ENCODE data around the gene PLA2G2F. TPM values are rescaled to one million over a fixed set of nuclear protein-coding genes. Genes with fewer than 3 reads are reported as not detected.

The PLA2G2F gene
- total RNA-seq, 2 experiments from 2014 or later: not detected

GRCh38 chr1:20167126-20167525 lies 28.0 kb downstream of the PLA2G2F start:
- H3K4me1 Mint-ChIP-seq (ENCODE audit: low read depth): peaks cover 8% of the 10 kb centered on the region
- ATAC-seq (no peak), DNase-seq (no peak)
- POLR2A ChIA-PET: interaction anchor here (2.0 kb wide), 1 partner anchor 11 kb away, joined by 6 read pairs; no protein-coding TSS in a partner anchor
- peaks cover 12% of the 10 kb centered on the region for H3K27me3 Mint-ChIP-seq (ENCODE audit: low read depth)
- peaks cover 5% of the 10 kb centered on the region for H3K9me3 Mint-ChIP-seq (ENCODE audit: insufficient read depth)
- CTCF ChIA-PET: interaction anchor here (0.6 to 5.3 kb wide), 4 partner anchors 27 to 328 kb away, joined by 3 to 61 read pairs (median 5); no protein-coding TSS in a partner anchor
- no peak overlapping the region for H3K4me3 Mint-ChIP-seq
- peaks cover 5% of the 10 kb centered on the region for H3K36me3 Mint-ChIP-seq (ENCODE audit: low read depth)
- no peak overlapping the region for H3K27ac Mint-ChIP-seq

DNA sequence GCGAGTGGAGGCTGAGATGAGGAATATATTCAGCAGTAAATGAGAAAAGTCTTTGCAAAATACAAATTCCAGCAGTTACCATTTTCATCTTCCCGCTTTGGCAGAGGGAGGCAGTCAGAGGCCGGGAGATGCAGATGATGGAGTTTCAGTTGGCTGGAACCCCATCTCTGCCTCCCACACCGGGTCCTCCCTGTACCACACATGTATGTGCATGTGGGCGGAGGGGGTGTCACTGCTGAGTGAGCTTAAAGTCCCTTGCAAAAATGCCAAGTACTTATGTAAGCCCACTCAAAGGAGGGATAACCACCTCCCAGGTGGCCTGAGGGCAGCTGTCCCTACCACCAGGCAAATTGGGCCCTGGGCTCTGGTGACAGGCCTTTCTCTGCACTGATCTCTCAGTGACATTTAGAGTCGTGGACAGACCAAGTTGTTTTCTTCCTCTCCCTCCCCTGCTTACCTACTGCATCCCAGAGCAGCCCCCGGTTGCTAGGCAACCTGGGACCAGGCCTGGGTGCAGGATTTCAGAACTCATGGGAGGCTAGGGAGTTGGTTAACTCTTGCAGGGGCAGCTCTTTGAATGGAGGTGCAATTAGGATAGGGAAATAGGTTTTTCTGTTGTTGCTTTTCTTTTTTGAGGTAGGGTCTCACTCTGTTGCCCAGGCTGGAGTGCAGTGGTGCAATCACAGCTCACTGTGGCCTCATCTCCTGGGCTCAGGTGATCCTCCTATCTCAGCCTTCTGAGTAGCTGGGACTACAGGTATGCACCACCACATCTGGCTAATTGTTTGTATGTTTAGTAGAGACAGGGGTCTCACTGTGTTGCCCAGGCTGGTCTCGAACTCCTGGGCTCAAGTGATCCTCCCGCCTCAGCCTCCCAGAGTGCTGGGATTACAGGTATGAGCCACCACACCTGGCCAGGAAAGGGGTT lies 29.7 kb downstream of the PLA2G2F start:
- DNase-seq (no peak), ATAC-seq (no peak)
- H3K9me3 Mint-ChIP-seq (ENCODE audit: insufficient read depth): no peaks in the 10 kb centered on the region
- peaks cover 12% of the 10 kb centered on the region for H3K27me3 Mint-ChIP-seq (ENCODE audit: low read depth)
- peaks cover 11% of the 10 kb centered on the region for H3K4me1 Mint-ChIP-seq (ENCODE audit: low read depth)
- CTCF ChIA-PET: interaction anchor here (1.1 to 1.7 kb wide), 5 partner anchors 13 to 44 kb away, joined by 3 to 4 read pairs (median 3); no protein-coding TSS in a partner anchor
- H3K4me3 Mint-ChIP-seq: no peak overlapping the region
- POLR2A ChIA-PET: interaction anchor here (0.6 kb wide), 1 partner anchor 489 kb away, joined by 4 read pairs; no protein-coding TSS in a partner anchor
- no peak overlapping the region for H3K27ac Mint-ChIP-seq
- H3K36me3 Mint-ChIP-seq (ENCODE audit: low read depth): no peaks in the 10 kb centered on the region

DNA sequence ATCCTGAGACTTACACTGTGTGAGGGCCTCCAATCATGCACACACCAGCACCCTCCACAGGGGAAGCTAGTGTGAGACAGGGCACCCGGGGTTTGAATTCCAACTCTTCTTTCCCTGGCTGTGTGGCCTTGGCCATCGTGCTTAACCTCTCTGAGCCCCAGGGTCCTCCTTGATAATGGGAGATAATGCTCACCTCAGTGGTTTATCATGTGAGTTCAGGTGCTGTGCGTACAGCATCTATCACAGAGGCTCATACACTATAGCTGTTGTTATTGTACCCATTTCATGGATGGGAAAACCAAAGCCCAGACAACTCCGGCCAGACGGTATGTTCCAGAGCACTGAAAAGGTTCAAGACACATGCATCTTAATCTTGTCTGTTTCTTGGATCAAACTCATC lies 30.8 kb downstream of the PLA2G2F start:
- H3K36me3 Mint-ChIP-seq (ENCODE audit: low read depth): no peaks in the 10 kb centered on the region
- ATAC-seq (no peak), DNase-seq (no peak)
- H3K27me3 Mint-ChIP-seq (ENCODE audit: low read depth): peaks cover 8% of the 10 kb centered on the region
- CTCF ChIA-PET: interaction anchor here (1.1 to 1.6 kb wide), 3 partner anchors 17 to 43 kb away, joined by 3 to 4 read pairs (median 3); no protein-coding TSS in a partner anchor
- no peaks in the 10 kb centered on the region for H3K9me3 Mint-ChIP-seq (ENCODE audit: insufficient read depth)
- no peak overlapping the region for H3K27ac Mint-ChIP-seq
- H3K4me1 Mint-ChIP-seq (ENCODE audit: low read depth): peaks cover 13% of the 10 kb centered on the region
- POLR2A ChIA-PET: no interaction called here
- no peak overlapping the region for H3K4me3 Mint-ChIP-seq

- DNase-seq (no peak), ATAC-seq (no peak)
- H3K4me3 Mint-ChIP-seq: no peak overlapping the region
- H3K27ac Mint-ChIP-seq: no peak overlapping the region
- H3K27me3 Mint-ChIP-seq (ENCODE audit: low read depth): no peaks in the 10 kb centered on the region
- H3K9me3 Mint-ChIP-seq (ENCODE audit: insufficient read depth): no peaks in the 10 kb centered on the region
- no peaks in the 10 kb centered on the region for H3K36me3 Mint-ChIP-seq (ENCODE audit: low read depth)
- H3K4me1 Mint-ChIP-seq (ENCODE audit: low read depth): peaks cover 19% of the 10 kb centered on the region
- CTCF ChIA-PET: interaction anchor here (0.6 to 2.2 kb wide), 4 partner anchors 15 to 24 kb away, joined by 3 to 6 read pairs (median 5); no protein-coding TSS in a partner anchor
- POLR2A ChIA-PET: interaction anchor here (0.9 to 1.3 kb wide), 2 partner anchors 9 to 22 kb away, joined by 3 read pairs; no protein-coding TSS in a partner anchor
Observed at GRCh38 chr1:20172033-20172590, 33.0 kb downstream of the PLA2G2F start.

- Mint-ChIP-seq H3K9me3 (ENCODE audit: insufficient read depth) (no peaks in the 10 kb centered on the region), H3K4me3 (no peak overlapping the region), H3K36me3 (ENCODE audit: low read depth) (no peaks in the 10 kb centered on the region), H3K27ac (peak overlapping the region; percentile 8), H3K27me3 (ENCODE audit: low read depth) (peaks cover 15% of the 10 kb centered on the region), H3K4me1 (ENCODE audit: low read depth) (peaks cover 19% of the 10 kb centered on the region)
- POLR2A ChIA-PET: no interaction called here
- DNase-seq: no peak
- CTCF ChIA-PET: no interaction called here
- no peak for ATAC-seq
Observed at GRCh38 chr1:20174937-20175666, 36.0 kb downstream of the PLA2G2F start.

DNA sequence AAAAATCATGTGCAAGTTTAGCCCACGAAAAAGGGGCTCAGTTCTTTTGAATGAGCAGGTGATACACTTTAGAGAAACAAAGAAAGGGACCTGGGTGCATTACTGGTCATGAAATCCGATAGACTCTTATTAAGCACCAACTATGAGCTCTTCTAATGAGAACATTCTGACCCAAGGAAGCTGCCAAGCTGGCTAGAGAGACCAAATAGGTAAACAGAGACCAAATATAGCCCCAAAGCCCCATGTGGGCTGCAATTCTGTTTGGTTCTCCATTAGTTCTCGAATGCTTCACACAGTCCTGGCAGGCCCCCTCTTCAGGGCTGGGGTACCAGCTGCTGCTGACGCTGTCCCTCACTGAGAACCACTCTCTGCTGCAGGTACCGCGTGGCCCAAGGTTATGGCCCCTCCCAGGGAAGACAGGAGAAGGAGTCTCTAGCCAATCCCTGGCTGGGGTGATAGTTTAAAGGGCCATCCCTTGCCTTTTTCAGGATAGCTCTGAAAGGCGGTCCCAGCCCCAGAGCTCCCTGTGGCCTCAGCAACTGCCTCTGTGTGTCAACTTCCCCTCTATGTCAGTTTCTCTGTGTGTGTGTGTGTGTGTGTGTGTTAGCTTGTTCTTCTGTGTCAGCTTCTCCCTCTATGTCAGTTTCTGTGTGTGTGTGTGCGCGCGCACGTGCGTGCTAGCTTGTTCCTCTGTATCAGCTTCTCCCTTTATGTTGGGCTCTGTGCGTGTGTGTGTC lies 39.7 kb downstream of the PLA2G2F start:
- H3K9me3 Mint-ChIP-seq (ENCODE audit: insufficient read depth): no peaks in the 10 kb centered on the region
- CTCF ChIA-PET: interaction anchor here (0.8 to 6.4 kb wide), 7 partner anchors 12 to 261 kb away, joined by 3 to 31 read pairs (median 5); no protein-coding TSS in a partner anchor

GRCh38 chr1:20179371-20180128 lies 40.4 kb downstream of the PLA2G2F start:
- Mint-ChIP-seq H3K9me3 (ENCODE audit: insufficient read depth) (no peaks in the 10 kb centered on the region), H3K36me3 (ENCODE audit: low read depth) (peaks cover 5% of the 10 kb centered on the region), H3K27ac (no peak overlapping the region), H3K4me1 (ENCODE audit: low read depth) (peaks cover 21% of the 10 kb centered on the region), H3K27me3 (ENCODE audit: low read depth) (peaks cover 25% of the 10 kb centered on the region), H3K4me3 (no peak overlapping the region)
- ATAC-seq (no peak), DNase-seq (no peak)
- ChIA-PET POLR2A (interaction anchor here (1.3 to 1.4 kb wide), 2 partner anchors 10 to 16 kb away, joined by 3 read pairs; no protein-coding TSS in a partner anchor), CTCF (interaction anchor here (0.8 to 6.4 kb wide), 9 partner anchors 9 to 262 kb away, joined by 3 to 31 read pairs (median 3); no protein-coding TSS in a partner anchor)

More for the DNA sequence above, 39.7 kb downstream of the PLA2G2F start:
- DNase-seq (no peak), ATAC-seq (no peak)
- POLR2A ChIA-PET: interaction anchor here (1.0 to 1.4 kb wide), 3 partner anchors 11 to 17 kb away, joined by 3 to 6 read pairs (median 3); no protein-coding TSS in a partner anchor
- peaks cover 14% of the 10 kb centered on the region for H3K4me1 Mint-ChIP-seq (ENCODE audit: low read depth)
- no peak overlapping the region for H3K27ac Mint-ChIP-seq
- no peak overlapping the region for H3K4me3 Mint-ChIP-seq
- H3K27me3 Mint-ChIP-seq (ENCODE audit: low read depth): peaks cover 21% of the 10 kb centered on the region
- no peaks in the 10 kb centered on the region for H3K36me3 Mint-ChIP-seq (ENCODE audit: low read depth)

GRCh38 chr1:20180129-20180843 lies 41.2 kb downstream of the PLA2G2F start:
- ATAC-seq (no peak), DNase-seq (no peak)
- H3K4me3 Mint-ChIP-seq: no peak overlapping the region
- ChIA-PET CTCF (interaction anchor here (0.8 to 6.4 kb wide), 6 partner anchors 9 to 33 kb away, joined by 3 to 31 read pairs (median 6); no protein-coding TSS in a partner anchor), POLR2A (interaction anchor here (1.3 kb wide), 1 partner anchor 8 kb away, joined by 3 read pairs; no protein-coding TSS in a partner anchor)
- H3K9me3 Mint-ChIP-seq (ENCODE audit: insufficient read depth): no peaks in the 10 kb centered on the region
- H3K27me3 Mint-ChIP-seq (ENCODE audit: low read depth): peaks cover 25% of the 10 kb centered on the region
- peaks cover 23% of the 10 kb centered on the region for H3K4me1 Mint-ChIP-seq (ENCODE audit: low read depth)
- H3K27ac Mint-ChIP-seq: no peak overlapping the region
- peaks cover 5% of the 10 kb centered on the region for H3K36me3 Mint-ChIP-seq (ENCODE audit: low read depth)

GRCh38 chr1:20180844-20181207 lies 41.7 kb downstream of the PLA2G2F start:
- H3K36me3 Mint-ChIP-seq (ENCODE audit: low read depth): peaks cover 5% of the 10 kb centered on the region
- no peak overlapping the region for H3K4me3 Mint-ChIP-seq
- DNase-seq: no peak
- CTCF ChIA-PET: interaction anchor here (1.0 to 6.4 kb wide), 3 partner anchors 12 to 32 kb away, joined by 3 to 31 read pairs (median 3); no protein-coding TSS in a partner anchor
- no peak for ATAC-seq
- H3K4me1 Mint-ChIP-seq (ENCODE audit: low read depth): peaks cover 25% of the 10 kb centered on the region
- POLR2A ChIA-PET: interaction anchor here (1.3 kb wide), 1 partner anchor 8 kb away, joined by 3 read pairs; no protein-coding TSS in a partner anchor
- no peak overlapping the region for H3K27ac Mint-ChIP-seq
- no peaks in the 10 kb centered on the region for H3K9me3 Mint-ChIP-seq (ENCODE audit: insufficient read depth)
- H3K27me3 Mint-ChIP-seq (ENCODE audit: low read depth): peaks cover 25% of the 10 kb centered on the region

Measured in activated CD8-positive, alpha-beta T cell treated with anti-CD3 and anti-CD28 coated beads, Interleukin-2, amount 10 ng/mL, durations not matched to agents 7 days and 5 days (primary cell).